Superior temporal gyrus (tissue), 1 donor: ENCODE results near the gene CLEC3B.
"Not testable (repeated sequence)": the region's sequence is repeated elsewhere in the genome, so short reads cannot be mapped to it uniquely, and the experiment has no call there.

Source experiments
- DNase-seq: peaks from one replicate; pipeline ENCODE4 v3.0.0-alpha.2; 2016; ENCODE audit errors: extremely low spot score

The CLEC3B gene

GRCh38 chr3:45066109-45066801, 40.2 kb downstream of the CLEC3B start:
- no peak for DNase-seq

GRCh38 chr3:45067486-45067885, 41.4 kb downstream of the CLEC3B start:
- DNase-seq: no peak

GRCh38 chr3:45067941-45068340, 41.8 kb downstream of the CLEC3B start:
- DNase-seq: no peak

GRCh38 chr3:45071075-45071474, 45.0 kb downstream of the CLEC3B start:
- DNase-seq: no peak

- DNase-seq: no peak
These were observed 49.9 kb downstream of the CLEC3B start for GRCh38 chr3:45075821-45076625.

DNA sequence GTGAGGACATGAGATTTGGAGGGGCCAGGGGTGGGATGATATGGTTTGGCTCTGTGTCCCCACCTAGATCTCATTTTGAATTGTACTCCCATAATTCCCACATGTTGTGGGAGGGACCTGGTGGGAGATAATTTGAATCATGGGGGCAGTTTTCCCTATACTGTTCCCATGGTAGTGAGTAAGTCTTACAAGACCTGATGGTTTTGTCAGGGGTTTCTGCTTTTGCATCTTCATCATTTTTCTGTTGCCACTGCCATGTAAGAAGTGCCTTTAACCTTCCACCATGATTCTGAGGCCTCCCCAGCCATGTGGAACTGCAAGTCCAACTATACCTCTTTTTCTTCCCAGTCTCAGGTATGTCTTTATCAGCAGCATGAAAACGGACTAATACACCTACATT, 52.2 kb downstream of the CLEC3B start:
- DNase-seq: not testable (repeated sequence)

DNA sequence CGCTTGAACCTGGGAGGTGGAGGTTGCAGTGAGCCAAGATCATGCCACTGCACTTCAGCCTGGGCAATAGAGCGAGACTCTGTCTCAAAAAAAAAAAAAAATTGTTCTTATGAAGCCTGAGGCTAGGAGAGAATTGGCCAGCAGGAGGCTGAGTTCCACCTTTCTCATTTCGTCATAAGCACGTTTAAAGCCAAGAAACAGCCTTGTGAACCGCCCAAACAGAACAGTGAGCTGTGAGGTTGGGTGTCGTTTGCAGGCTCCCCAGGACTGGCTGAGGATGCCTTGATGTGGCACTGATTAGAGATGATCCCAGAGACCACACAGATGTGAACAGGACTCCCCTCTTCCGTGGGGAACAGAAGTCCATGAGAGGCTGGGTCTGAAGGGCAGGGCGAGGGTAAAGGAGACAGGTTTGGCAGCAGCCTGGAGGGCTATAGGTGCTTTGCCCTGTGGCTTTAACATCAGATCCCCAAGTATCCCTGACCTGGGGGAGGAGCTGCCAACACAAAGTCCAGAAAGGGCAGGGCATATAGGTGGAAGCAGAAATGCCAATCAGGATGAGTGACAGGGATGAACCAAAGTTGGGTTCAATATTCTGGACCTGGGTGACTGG, 52.9 kb downstream of the CLEC3B start:
- DNase-seq: no peak

DNA sequence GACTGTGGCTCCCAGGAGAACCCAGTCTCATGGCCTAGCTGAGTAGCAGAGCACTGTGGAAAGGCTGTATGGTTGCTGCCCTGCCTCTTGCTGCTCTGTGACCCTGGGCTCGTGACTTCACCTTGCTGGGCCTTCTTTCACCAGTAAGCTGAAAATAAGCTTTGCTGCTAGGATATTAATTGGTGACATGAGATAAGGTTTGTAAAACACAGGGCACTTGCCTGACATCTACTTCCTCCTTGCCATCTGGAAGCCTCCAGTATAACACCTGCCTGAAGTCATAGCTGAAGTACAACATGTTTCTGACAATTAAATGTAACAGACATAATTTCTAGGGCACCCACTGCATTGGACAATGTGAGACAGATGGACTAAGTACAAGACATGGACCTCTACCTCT, 53.6 kb downstream of the CLEC3B start:
- no peak for DNase-seq

GRCh38 chr3:45080824-45081223, 54.7 kb downstream of the CLEC3B start:
- no peak for DNase-seq

- no peak for DNase-seq
These were observed 55.5 kb downstream of the CLEC3B start for GRCh38 chr3:45081506-45082141.

GRCh38 chr3:45082142-45082538, 56.0 kb downstream of the CLEC3B start:
- no peak for DNase-seq

DNA sequence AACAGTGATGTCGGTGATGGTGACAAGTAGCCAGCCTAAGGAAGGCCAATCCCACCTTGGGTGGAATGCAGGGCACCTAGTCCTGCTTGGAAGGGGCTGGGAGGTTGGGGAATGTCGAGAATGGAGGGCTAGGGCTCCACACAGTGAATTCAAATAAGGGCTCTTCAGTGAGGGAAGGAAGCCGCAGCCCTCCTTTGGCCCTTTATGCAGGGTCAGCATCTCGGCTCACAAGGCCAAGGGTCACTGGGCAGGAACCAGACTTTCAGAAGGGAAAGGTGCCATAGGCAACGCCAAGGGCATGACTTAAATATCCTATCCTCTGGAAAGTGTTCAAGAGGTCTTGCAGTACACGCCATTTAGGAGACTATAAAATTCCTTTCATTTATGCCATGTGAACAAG, 56.9 kb downstream of the CLEC3B start:
- no peak for DNase-seq

DNA sequence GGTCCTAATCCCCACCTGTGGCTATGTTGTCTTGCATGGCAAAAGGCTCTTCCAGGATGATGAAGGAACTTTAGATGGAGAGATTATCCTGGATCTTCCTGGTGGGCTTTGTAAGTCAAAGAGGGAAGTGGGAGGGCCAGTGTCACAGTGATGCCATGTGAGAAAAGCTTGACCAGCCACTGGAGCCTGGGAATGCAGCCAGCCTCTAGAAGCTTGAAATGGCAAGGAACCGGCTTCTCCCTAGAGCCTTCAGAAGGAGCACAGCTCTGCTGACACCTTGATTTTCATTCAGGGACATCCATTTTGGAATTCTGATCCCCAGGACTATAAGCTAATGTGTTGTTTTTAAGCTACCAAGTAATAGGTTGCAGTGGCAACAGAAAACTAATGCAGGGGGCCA, 58.3 kb downstream of the CLEC3B start:
- no peak for DNase-seq

DNA sequence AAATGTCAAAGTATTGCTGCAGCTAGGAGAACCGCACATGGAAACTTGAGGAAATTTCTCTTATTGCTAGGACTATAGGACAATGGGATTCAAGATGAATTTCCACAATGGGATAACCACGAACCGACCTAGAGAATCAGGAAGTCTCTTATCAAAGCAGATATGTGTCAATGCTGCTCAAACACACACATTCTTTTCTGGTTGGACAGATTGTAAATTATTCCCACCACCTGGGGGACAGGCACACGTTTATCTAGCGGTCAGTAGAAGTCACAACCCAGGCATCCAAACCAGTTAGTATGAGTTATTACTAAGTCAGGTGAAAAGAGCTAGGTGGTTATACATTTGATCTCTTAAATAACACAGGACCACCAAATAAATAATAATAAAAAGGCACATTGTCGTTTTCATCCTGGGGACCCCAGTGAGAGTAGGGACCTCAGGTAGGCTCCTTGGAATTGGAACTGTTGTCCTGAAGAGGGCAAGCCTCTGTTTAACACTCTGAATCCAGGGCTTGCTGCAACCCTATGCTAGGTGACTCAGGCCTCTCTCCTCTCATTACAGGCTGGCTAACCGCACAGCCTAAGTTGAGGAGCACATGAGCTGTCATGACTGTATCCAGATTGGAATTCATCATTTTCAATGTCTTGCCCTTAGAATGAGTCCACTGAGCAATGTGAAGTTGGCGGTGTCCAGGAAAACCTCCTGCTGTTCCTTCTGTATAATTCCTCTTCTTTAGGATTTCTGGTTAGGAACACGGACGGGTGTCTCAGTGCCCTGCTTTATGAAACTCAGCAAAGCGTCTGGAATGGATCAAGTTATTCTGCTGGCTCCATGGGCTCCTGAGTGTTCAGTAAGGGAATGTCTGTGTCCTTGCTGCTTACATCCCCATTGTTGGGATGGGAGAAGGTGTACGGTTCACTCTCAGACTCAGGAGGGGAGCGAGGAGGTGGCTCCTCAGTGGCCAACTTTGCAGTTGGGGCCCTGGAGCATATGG, 59.0 kb downstream of the CLEC3B start:
- DNase-seq: no peak
